ENCODE results near the gene NIPSNAP2. TPM values are rescaled to one million over a fixed set of nuclear protein-coding genes. Genes with fewer than 3 reads are reported as not detected.

NIPSNAP2 gene
- total RNA-seq, 3 donors from 2014 or later (not counting 1 experiment from before 2014, with no cell fraction given): 35.9 to 44.8 (median 42.8) TPM

- H3K9me3 Mint-ChIP-seq: no peaks in the 10 kb centered on the region
- Histone ChIP-seq H3K4me1 (ENCODE audit: control insufficient read depth, insufficient read depth, low read length) (no peaks in the 10 kb centered on the region), H3K27ac (ENCODE audit: low read length) (no peak overlapping the region), H3K9me3 (ENCODE audit: control insufficient read depth, insufficient read depth, low read length) (no peaks in the 10 kb centered on the region), H3K27me3 (ENCODE audit: control insufficient read depth, insufficient read depth, low read length) (no peaks in the 10 kb centered on the region), H3K36me3 (ENCODE audit: control insufficient read depth, insufficient read depth, low read length) (peaks cover 39% of the 10 kb centered on the region), H3K4me3 (ENCODE audit: low read length) (no peak overlapping the region)
- no peak overlapping the region for H3K27ac Mint-ChIP-seq
- WGBS (ENCODE audit: insufficient coverage): 98% methylated on average over 7 of the region's 8 CpGs
- H3K36me3 Mint-ChIP-seq: peaks cover 9% of the 10 kb centered on the region
- DNase-seq: no peak
- H3K4me1 Mint-ChIP-seq: no peaks in the 10 kb centered on the region
- H3K27me3 Mint-ChIP-seq (ENCODE audit: low read depth in 2 of 2): no peaks in the 10 kb centered on the region
- no peak for ATAC-seq
- intact Hi-C loops (cut with micrococcal nuclease): no loop called here
- no peak overlapping the region for H3K4me3 Mint-ChIP-seq
- TF ChIP-seq CTCF (IDR thresholded peaks at IDR 0.05): no peak
Measured at GRCh38 chr7:55996856-55997500, 32.6 kb downstream of the NIPSNAP2 start.

GRCh38 chr7:56003749-56004148, 39.4 kb downstream of the NIPSNAP2 start:
- no peaks in the 10 kb centered on the region for H3K27me3 Mint-ChIP-seq (ENCODE audit: low read depth in 2 of 2)
- ATAC-seq: no peak
- intact Hi-C loops (cut with micrococcal nuclease): loop anchor here (1.0 kb wide), 1 partner anchor 71 kb away; no protein-coding TSS in a partner anchor
- no peak for DNase-seq
- H3K27ac Mint-ChIP-seq: no peak overlapping the region
- no peak overlapping the region for H3K27ac ChIP-seq (ENCODE audit: low read length)
- no peaks in the 10 kb centered on the region for H3K9me3 ChIP-seq (ENCODE audit: control insufficient read depth, insufficient read depth, low read length)
- WGBS (ENCODE audit: insufficient coverage): 93% methylated on average over 4 of the region's 4 CpGs
- peaks cover 9% of the 10 kb centered on the region for H3K36me3 ChIP-seq (ENCODE audit: control insufficient read depth, insufficient read depth, low read length)
- H3K9me3 Mint-ChIP-seq: no peaks in the 10 kb centered on the region
- H3K36me3 Mint-ChIP-seq: peaks cover 8% of the 10 kb centered on the region
- no peak for TF ChIP-seq CTCF (IDR thresholded peaks at IDR 0.05)
- H3K4me3 ChIP-seq (ENCODE audit: low read length): no peak overlapping the region
- H3K4me1 ChIP-seq (ENCODE audit: control insufficient read depth, insufficient read depth, low read length): peaks cover 4% of the 10 kb centered on the region
- H3K4me3 Mint-ChIP-seq: no peak overlapping the region
- H3K27me3 ChIP-seq (ENCODE audit: control insufficient read depth, insufficient read depth, low read length): no peaks in the 10 kb centered on the region
- H3K4me1 Mint-ChIP-seq: no peaks in the 10 kb centered on the region

- H3K4me3 ChIP-seq (ENCODE audit: low read length): no peak overlapping the region
- no peaks in the 10 kb centered on the region for H3K27me3 ChIP-seq (ENCODE audit: control insufficient read depth, insufficient read depth, low read length)
- peaks cover 4% of the 10 kb centered on the region for H3K4me1 ChIP-seq (ENCODE audit: control insufficient read depth, insufficient read depth, low read length)
- ATAC-seq (no peak), DNase-seq (no peak)
- H3K9me3 ChIP-seq (ENCODE audit: control insufficient read depth, insufficient read depth, low read length): no peaks in the 10 kb centered on the region
- no peaks in the 10 kb centered on the region for H3K36me3 Mint-ChIP-seq
- H3K4me1 Mint-ChIP-seq: no peaks in the 10 kb centered on the region
- H3K9me3 Mint-ChIP-seq: no peaks in the 10 kb centered on the region
- H3K27ac Mint-ChIP-seq: no peak overlapping the region
- no peaks in the 10 kb centered on the region for H3K27me3 Mint-ChIP-seq (ENCODE audit: low read depth in 2 of 2)
- H3K36me3 ChIP-seq (ENCODE audit: control insufficient read depth, insufficient read depth, low read length): no peaks in the 10 kb centered on the region
- no peak overlapping the region for H3K27ac ChIP-seq (ENCODE audit: low read length)
- no peak overlapping the region for H3K4me3 Mint-ChIP-seq
- intact Hi-C loops (cut with micrococcal nuclease): no loop called here
- no peak for TF ChIP-seq CTCF (IDR thresholded peaks at IDR 0.05)
- 78% methylated on average over 4 of the region's 4 CpGs for WGBS (ENCODE audit: insufficient coverage)
Measured at GRCh38 chr7:56007167-56007652, 42.8 kb downstream of the NIPSNAP2 start.

- ATAC-seq: no peak
- no peaks in the 10 kb centered on the region for H3K27me3 ChIP-seq (ENCODE audit: control insufficient read depth, insufficient read depth, low read length)
- Mint-ChIP-seq H3K27me3 (ENCODE audit: low read depth in 2 of 2) (no peaks in the 10 kb centered on the region), H3K27ac (no peak overlapping the region), H3K4me1 (no peaks in the 10 kb centered on the region), H3K4me3 (no peak overlapping the region), H3K9me3 (no peaks in the 10 kb centered on the region), H3K36me3 (no peaks in the 10 kb centered on the region)
- TF ChIP-seq CTCF (IDR thresholded peaks at IDR 0.05): no peak
- no peaks in the 10 kb centered on the region for H3K36me3 ChIP-seq (ENCODE audit: control insufficient read depth, insufficient read depth, low read length)
- no peak overlapping the region for H3K4me3 ChIP-seq (ENCODE audit: low read length)
- no peaks in the 10 kb centered on the region for H3K9me3 ChIP-seq (ENCODE audit: control insufficient read depth, insufficient read depth, low read length)
- H3K27ac ChIP-seq (ENCODE audit: low read length): no peak overlapping the region
- no peak for DNase-seq
- H3K4me1 ChIP-seq (ENCODE audit: control insufficient read depth, insufficient read depth, low read length): peaks cover 4% of the 10 kb centered on the region
- intact Hi-C loops (cut with micrococcal nuclease): no loop called here
- WGBS (ENCODE audit: insufficient coverage): 93% methylated on average over 9 of the region's 9 CpGs
Measured at GRCh38 chr7:56007891-56008290, 43.5 kb downstream of the NIPSNAP2 start.
